Large intestine (tissue), 3 donors: ENCODE results near the gene PRKN. TPM values are rescaled to one million over a fixed set of nuclear protein-coding genes. Genes with fewer than 3 reads are reported as not detected.

Experiments used
- DNase-seq, 2 donors: peaks; one replicate each; pipeline versions ENCODE4 v3.0.0 to v3.0.0-alpha.2; 2013
- H3K27ac ChIP-seq: one replicate; pipeline ENCODE4 v1.5.1; 2013; ENCODE audit warnings: low read length
- H3K27me3 ChIP-seq: 2 replicates; pipeline ENCODE4 v1.6.1; 2013; ENCODE audit warnings: low read length; ENCODE audit not compliant: control insufficient read depth, insufficient read depth
- H3K36me3 ChIP-seq: 2 replicates; pipeline ENCODE4 v1.6.1; 2013; ENCODE audit warnings: low read length; ENCODE audit not compliant: control insufficient read depth, insufficient read depth
- H3K4me1 ChIP-seq: one replicate; pipeline ENCODE4 v1.6.1; 2013; ENCODE audit warnings: low read length; ENCODE audit not compliant: control insufficient read depth, insufficient read depth
- H3K4me3 ChIP-seq: one replicate; pipeline ENCODE4 v1.5.1; 2013; ENCODE audit warnings: low read length
- H3K9me3 ChIP-seq: one replicate; pipeline ENCODE4 v1.6.1; 2013; ENCODE audit warnings: mild to moderate bottlenecking, low read depth, low read length, moderate library complexity; ENCODE audit not compliant: control insufficient read depth
- WGBS: methylation state at CpG from one replicate; pipeline ENCODE4 v1.1.5; 2013; ENCODE audit warnings: low lambda C conversion rate; ENCODE audit not compliant: insufficient coverage; 5-methylcytosine and 5-hydroxymethylcytosine counted together
- polyA plus RNA-seq: library from polyadenylated mRNA; unstranded; fragments of 120-200 nt; gene quantifications from one replicate; pipeline ENCODE4 v1.2.1, GENCODE V29; 2013

Gene PRKN
- polyA plus RNA-seq, 1 donor = 2.5 TPM

GRCh38 chr6:161355696-161356095 is 1371.9 kb downstream of the PRKN start:
- Histone ChIP-seq H3K27ac (no peak overlapping the region), H3K27me3 (no peaks in the 10 kb centered on the region), H3K4me3 (no peak overlapping the region), H3K4me1 (no peaks in the 10 kb centered on the region), H3K9me3 (no peaks in the 10 kb centered on the region), H3K36me3 (no peaks in the 10 kb centered on the region)
- 89% methylated on average over 5 of the region's 10 CpGs for WGBS
- no peak for DNase-seq

- H3K4me1 ChIP-seq = no peaks in the 10 kb centered on the region
- H3K9me3 ChIP-seq = no peaks in the 10 kb centered on the region
- no peak overlapping the region for H3K27ac ChIP-seq
- H3K27me3 ChIP-seq = no peaks in the 10 kb centered on the region
- no peak for DNase-seq
- H3K36me3 ChIP-seq = no peaks in the 10 kb centered on the region
- no CpG with 5 or more reads among the region's 13 CpGs for WGBS
- H3K4me3 ChIP-seq = no peak overlapping the region
Observed at GRCh38 chr6:161354956-161355355, 1372.6 kb downstream of the PRKN start.

- WGBS = 83% methylated on average over 1 of the region's 12 CpGs
- H3K36me3 ChIP-seq = no peaks in the 10 kb centered on the region
- H3K4me1 ChIP-seq = no peaks in the 10 kb centered on the region
- H3K4me3 ChIP-seq = no peak overlapping the region
- DNase-seq = no peak
- H3K27me3 ChIP-seq = no peaks in the 10 kb centered on the region
- H3K9me3 ChIP-seq = no peaks in the 10 kb centered on the region
- H3K27ac ChIP-seq = no peak overlapping the region
Observed at GRCh38 chr6:161354276-161354840, 1373.2 kb downstream of the PRKN start.

- no CpG with 5 or more reads among the region's 11 CpGs for WGBS
- Histone ChIP-seq H3K4me3 (no peak overlapping the region), H3K9me3 (no peaks in the 10 kb centered on the region), H3K4me1 (no peaks in the 10 kb centered on the region), H3K27me3 (no peaks in the 10 kb centered on the region), H3K36me3 (no peaks in the 10 kb centered on the region), H3K27ac (no peak overlapping the region)
- peak in 1 of 2 donors; percentile 46 for DNase-seq
Observed at GRCh38 chr6:161353208-161353613, 1374.4 kb downstream of the PRKN start.

- Histone ChIP-seq H3K27ac (no peak overlapping the region), H3K9me3 (no peaks in the 10 kb centered on the region), H3K4me3 (no peak overlapping the region), H3K4me1 (peaks cover under 1% of the 10 kb centered on the region), H3K36me3 (no peaks in the 10 kb centered on the region), H3K27me3 (no peaks in the 10 kb centered on the region)
- DNase-seq = no peak
- 85% methylated on average over 2 of the region's 5 CpGs for WGBS
Observed at GRCh38 chr6:161351858-161352257, 1375.7 kb downstream of the PRKN start.

- no peak for DNase-seq
- WGBS = 87% methylated on average over 6 of the region's 19 CpGs
- peaks cover 16% of the 10 kb centered on the region for H3K4me1 ChIP-seq
- H3K27me3 ChIP-seq = no peaks in the 10 kb centered on the region
- H3K4me3 ChIP-seq = no peak overlapping the region
- H3K27ac ChIP-seq = no peak overlapping the region
- no peaks in the 10 kb centered on the region for H3K9me3 ChIP-seq
- H3K36me3 ChIP-seq = no peaks in the 10 kb centered on the region
Observed at GRCh38 chr6:161349886-161350285, 1377.7 kb downstream of the PRKN start.

- Histone ChIP-seq H3K36me3 (no peaks in the 10 kb centered on the region), H3K27me3 (no peaks in the 10 kb centered on the region), H3K4me3 (no peak overlapping the region), H3K4me1 (peaks cover 16% of the 10 kb centered on the region), H3K9me3 (no peaks in the 10 kb centered on the region), H3K27ac (no peak overlapping the region)
- DNase-seq = no peak
- WGBS = 100% methylated on average over 1 of the region's 5 CpGs
Observed at GRCh38 chr6:161348628-161348994, 1379.0 kb downstream of the PRKN start.

GRCh38 chr6:161347988-161348627 is 1379.5 kb downstream of the PRKN start:
- H3K9me3 ChIP-seq = no peaks in the 10 kb centered on the region
- no peak for DNase-seq
- no CpG with 5 or more reads among the region's 12 CpGs for WGBS
- H3K27ac ChIP-seq = peak overlapping the region; percentile 6
- peaks cover 16% of the 10 kb centered on the region for H3K4me1 ChIP-seq
- H3K4me3 ChIP-seq = no peak overlapping the region
- no peaks in the 10 kb centered on the region for H3K36me3 ChIP-seq
- H3K27me3 ChIP-seq = no peaks in the 10 kb centered on the region

- Histone ChIP-seq H3K4me1 (peaks cover 16% of the 10 kb centered on the region), H3K27me3 (no peaks in the 10 kb centered on the region), H3K36me3 (no peaks in the 10 kb centered on the region), H3K4me3 (no peak overlapping the region), H3K27ac (peak overlapping the region; percentile 70), H3K9me3 (no peaks in the 10 kb centered on the region)
- DNase-seq = peak; percentile 54 to 76
- WGBS = no CpG with 5 or more reads among the region's 2 CpGs
Observed at GRCh38 chr6:161347125-161347524, 1380.4 kb downstream of the PRKN start.

GRCh38 chr6:161346717-161347116 is 1380.8 kb downstream of the PRKN start:
- WGBS = no CpG with 5 or more reads among the region's 3 CpGs
- Histone ChIP-seq H3K27me3 (no peaks in the 10 kb centered on the region), H3K4me1 (peaks cover 16% of the 10 kb centered on the region), H3K27ac (peak overlapping the region; percentile 70), H3K36me3 (no peaks in the 10 kb centered on the region), H3K4me3 (no peak overlapping the region), H3K9me3 (no peaks in the 10 kb centered on the region)
- DNase-seq = no peak

GRCh38 chr6:161344626-161345025 is 1382.9 kb downstream of the PRKN start:
- H3K27me3 ChIP-seq = no peaks in the 10 kb centered on the region
- H3K4me3 ChIP-seq = no peak overlapping the region
- peak; percentile 74 to 81 for DNase-seq
- peak overlapping the region; percentile 64 for H3K27ac ChIP-seq
- no peaks in the 10 kb centered on the region for H3K36me3 ChIP-seq
- no peaks in the 10 kb centered on the region for H3K9me3 ChIP-seq
- peaks cover 16% of the 10 kb centered on the region for H3K4me1 ChIP-seq
- 82% methylated on average over 1 of the region's 3 CpGs for WGBS
